HG03571 (cell line): ENCODE measurements around the gene CPN1.
"Not testable (repeated sequence)": the region's sequence is repeated elsewhere in the genome, so short reads cannot be mapped to it uniquely, and the experiment has no call there.

ENCODE experiments used
- ATAC-seq: cut with Tn5 transposase; IDR thresholded peaks from one replicate; pipeline ENCODE4 v1.9.1; 2021; ENCODE audit not compliant: unreplicated experiment

CPN1 gene

DNA sequence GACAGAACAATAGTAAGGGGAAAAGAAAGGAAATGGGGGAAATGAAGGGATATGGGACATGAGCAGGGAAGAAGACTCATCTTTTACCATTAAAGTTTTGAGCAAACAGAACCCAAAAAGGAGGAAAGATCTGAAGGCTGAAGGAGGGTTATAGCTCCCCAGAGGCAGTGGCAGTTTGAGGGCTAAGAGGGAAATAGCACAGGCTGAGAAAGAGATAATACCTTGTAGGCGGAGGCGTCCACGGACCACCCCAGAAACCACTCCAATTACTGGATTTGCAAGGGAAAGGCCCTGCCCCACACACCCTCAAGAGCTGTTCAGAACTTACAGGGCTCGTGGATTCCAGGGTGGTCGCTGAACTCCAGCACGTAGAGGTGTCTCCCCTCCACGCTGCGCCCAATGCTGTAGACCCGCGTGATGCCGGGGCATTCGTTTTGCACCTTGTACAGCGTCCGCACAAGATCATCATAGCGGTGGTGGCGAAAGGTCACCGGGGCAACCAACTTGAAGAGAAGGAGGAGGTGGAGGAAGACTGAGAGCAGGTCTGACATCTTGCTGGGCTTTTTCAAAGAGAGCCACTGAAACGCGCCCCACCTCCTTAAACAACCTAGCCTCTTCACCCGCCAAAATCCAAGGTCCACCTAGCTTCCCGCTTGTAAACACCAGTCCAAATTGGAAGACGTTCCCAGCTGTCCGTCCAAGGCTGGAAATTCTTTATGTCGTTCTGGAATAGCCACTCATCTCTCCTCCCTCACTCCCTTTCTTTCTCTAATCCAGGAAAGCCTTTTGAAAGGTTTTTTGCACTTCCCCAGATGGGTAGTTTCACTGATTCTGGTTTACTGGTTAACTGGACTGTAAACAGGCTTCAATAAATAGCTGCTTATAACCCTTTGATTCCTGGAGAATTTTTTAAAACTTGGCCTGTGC is at the start of gene CPN1:
Gene CPN1, minus strand, starts transcription at position 795 of the 927 bp plus-strand sequence. Its CDS starts 244 bp downstream, at position 551.
- no peak for ATAC-seq

DNA sequence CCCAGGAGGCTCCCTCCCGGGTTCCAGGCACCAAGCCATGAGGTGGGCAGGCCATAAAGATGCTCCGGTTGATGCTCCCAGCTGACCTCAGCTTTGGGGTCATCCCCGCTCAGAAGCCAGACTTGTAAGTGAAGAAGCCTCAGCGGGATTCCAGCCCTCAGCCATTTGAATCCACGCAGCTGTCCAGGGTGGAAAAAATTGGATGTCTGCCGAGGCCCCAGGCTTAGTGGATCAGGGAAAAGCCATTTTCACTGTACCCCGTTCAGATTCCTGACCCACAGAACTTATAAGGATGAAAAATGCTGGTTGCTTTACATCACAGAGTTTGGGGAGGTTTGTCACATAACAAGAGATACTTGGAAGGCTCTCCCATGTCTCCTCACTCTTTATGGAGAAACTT is 49.2 kb upstream of the CPN1 start:
- ATAC-seq = no peak

DNA sequence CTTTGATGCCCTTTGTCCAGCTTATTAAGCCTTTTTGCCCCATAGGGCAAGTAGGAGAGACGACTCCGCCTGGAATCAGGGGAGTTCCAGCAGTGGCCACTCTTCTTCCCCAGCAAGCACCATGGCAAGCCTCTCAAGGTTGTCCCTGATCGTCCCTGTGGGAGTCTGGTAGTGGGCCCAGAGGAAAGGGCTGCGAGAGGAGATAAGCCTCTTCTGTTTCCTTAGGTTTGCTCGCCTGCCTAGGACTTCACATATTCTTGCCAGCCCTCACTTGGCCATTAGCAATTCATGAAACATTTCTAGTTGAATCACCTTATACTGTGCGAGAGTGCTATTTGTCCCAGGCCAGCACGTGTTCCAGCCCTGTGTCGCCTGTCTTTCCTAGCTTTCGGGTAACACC is 47.8 kb upstream of the CPN1 start:
- ATAC-seq = no peak

DNA sequence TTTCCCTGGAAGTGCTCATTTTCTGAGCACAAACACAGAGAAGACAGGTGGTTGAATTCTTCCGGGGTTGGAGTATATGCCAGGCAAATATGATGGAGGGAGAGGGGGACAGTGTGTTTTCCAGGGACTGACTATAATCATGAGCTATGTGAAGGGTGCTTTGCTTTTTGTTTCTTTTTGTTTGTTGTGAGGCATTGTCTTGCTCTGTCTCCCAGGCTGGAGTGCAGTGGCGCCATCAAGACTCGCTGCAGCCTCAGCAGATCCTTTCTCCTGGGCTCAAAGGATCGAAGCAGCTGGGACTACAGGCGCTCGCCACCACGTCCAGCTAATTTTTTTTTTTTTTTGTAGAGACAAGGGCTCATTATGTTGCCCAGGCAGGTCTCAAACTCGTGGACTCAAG is 47.3 kb upstream of the CPN1 start:
- no peak for ATAC-seq

DNA sequence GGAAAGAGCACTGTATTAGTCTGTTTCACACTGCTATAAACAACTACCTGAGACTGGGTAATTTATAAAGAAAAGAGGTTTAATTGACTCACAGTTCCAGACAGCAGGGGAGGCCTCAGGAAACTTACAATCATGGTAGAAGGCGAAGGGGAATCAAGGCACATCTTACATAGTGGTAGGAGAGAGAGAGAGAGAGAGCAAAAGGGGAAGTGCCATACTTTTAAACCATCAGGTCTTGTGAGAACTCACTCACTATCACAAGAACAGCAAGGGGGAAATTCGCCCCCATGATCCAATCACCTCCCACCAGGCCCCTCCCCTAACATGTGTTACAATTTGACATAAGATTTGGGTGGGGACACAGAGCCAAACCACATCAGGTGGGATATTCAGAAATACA is 43.7 kb upstream of the CPN1 start:
- ATAC-seq = not testable (repeated sequence)

DNA sequence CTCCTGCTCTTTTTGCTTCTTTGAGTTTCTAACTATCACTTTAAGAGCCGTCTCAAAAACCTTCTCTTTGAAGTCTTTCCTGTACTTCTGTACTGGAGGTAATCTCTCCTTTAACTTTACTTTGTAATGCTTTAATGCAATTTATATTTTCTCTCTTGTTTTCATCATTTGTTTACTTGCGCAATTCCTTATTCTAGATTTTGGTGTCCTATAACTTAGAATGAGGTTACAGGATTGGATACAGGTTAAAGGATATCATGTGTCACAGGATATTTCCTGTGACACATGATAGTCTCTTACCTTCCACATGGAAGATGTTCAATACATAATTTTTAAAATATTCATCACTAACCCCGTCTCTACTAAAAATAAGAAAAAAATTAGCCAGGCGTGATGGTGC is 42.4 kb upstream of the CPN1 start:
- ATAC-seq = no peak

DNA sequence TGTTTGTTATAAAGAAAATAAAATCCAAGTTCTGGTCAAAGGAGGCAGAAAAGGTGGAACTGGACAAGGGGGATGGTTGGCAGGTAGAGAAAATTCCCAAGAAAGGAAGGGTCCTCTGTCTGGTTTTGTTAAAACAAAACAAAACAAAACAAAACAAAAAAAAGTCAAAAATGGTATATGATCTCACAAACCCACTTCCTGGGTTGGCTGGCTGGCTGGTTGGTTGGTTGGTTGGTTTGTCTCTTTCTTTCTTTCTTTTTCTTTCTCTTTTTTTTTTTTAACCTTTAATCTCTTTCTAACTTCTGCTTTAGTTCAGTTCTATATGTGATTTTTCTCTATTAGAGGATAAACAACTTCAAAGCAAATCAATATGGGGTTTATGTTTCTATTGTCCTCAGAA is 41.1 kb upstream of the CPN1 start:
- ATAC-seq = no peak

DNA sequence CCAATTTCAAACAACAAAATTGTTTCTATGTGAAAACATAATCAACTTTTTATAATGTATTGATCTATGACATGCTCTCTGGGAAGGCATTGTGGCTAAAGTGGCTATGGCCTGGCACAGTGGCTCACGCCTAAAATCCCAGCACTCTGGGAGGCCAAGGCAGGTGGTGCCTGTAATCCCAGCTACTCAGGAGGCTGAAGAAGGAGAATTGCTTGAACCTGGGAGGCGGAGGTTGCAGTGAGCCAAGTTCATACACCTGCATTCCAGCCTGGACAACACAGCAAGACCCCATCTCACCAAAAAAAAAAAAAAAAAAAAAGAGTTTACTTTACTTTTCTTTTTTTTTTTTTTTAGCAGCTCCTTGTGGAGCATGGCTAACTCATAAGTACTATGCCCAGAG is 38.9 kb upstream of the CPN1 start:
- ATAC-seq = no peak

DNA sequence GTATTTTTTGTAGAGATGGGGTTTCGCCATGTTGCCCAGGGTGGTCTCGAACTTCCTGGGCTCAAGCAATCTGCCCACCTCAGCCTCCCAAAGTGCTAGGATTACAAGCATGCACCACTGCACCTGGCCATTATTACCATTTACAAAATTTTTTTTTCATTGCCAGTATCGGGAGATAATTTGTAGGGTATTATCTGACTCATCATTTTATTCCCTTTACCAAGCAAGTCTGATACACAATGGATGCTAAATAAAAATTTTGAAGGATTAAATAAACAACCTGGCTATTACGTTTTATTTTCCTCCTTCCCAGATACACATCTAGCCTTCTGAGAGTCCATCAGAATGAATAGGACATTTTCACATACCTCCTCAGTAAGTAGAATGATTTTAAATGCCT is 38.1 kb upstream of the CPN1 start:
- ATAC-seq = no peak

DNA sequence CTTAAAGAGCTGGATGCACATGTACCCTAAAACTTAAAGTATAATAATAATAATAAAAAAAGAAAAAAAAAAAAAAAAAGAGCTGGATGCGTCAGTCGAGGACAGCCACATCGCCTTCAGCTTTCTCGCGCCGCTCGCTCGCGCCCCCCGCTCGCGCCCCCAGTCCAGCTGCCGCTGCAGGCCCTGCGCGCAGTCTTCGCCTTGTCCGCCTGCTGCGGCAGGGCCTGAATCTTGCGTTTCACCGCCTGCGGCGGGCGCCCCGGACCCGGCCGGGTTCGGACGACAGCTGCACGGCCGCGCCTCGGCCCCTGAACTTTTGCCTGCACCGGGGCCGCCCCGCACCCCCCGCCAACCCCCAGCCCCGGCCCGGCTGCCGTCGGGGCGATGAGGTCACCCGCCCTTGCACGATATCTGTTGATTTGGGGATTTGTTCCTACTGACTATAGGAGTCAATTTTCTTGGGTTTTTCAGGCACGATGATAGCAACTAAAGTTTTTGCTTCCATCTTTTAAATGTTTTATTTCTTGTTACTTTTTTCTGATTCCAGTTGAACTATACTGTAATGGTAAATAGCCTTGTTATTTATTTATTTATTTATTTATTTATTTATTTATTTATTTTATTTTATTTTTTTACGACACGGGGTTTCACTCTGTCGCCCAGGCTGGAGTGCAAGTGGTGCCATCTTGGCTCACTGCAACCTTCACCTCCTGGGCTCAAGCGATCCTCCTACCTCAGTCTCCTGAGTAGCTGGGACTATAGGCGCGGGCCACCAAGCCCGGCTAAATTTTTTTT is 33.5 kb upstream of the CPN1 start:
- no peak for ATAC-seq

DNA sequence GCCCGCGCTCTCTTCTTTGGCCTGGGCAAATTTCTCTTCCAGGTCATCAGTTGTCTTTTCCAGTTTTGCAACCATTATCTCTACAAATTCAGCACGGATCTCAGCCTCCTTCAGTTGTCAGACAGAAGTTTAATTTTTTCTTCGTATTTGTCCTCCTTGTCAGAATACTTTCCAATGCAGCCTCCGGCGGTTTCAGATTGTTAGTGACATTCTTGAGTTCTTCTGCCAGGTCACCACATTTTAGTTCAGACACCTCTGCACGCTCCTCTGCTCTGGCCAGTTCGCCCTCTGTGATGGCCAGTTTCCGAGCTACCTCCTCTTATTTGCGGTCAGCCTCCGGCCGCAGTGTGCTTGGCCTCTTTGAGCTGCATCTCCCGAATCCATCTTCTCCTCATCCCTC is 32.8 kb upstream of the CPN1 start:
- no peak for ATAC-seq

DNA sequence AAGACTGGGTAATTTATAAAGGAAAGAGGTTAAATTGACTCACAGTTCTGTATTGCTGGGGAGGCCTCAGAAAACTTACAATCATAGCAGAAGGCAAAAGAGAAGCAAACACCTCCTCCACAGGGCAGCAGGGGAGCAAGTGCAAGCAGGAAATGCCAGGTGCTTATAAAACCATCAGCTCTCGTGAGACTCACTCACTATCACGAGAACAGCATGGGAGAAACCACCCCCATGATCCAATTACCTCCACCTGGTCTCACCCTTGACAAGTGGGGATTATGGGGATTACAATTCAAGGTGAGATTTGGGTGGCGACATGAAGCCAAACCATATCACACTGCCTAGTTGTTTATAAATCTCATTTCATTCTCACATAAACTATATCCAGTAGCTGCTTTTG is 28.0 kb upstream of the CPN1 start:
- ATAC-seq = no peak

DNA sequence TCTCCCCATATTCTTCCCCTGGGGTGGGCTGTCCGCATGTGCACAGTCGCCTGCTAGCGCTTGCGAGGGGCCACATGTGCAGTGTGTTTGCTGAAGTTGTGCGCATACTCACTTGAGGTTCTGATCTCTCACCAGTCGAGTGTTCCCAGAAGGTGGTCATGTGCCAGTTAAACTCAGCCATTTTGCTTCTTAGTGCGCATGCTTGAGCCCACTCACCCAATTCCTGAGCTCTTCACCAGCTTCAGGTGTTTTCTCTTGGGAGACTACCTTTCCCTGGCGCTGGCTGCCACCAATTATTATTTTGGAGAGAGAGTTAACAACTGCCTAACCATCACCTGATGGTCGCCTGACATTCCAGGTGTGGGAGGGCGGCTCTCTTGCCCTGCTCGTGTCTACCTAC is 25.2 kb upstream of the CPN1 start:
- no peak for ATAC-seq

DNA sequence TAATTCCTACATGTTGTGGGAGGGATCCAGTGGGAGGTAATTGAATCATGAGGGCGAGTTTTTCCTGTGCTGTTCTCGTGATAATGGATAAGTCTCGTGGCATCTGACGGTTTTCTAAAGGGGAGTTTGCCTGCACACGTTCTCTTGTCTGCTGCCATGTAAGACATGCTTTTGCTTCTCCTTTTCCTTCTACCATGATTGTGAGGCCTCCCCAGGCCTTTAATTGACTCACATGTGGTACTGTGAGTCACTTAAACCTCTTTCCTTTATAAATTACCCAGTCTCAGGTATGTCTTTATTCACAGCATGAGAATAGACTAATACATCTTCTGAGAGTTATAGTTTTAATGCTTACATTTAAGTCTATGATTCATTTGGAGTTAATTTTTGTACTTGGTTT is 22.6 kb upstream of the CPN1 start:
- no peak for ATAC-seq

DNA sequence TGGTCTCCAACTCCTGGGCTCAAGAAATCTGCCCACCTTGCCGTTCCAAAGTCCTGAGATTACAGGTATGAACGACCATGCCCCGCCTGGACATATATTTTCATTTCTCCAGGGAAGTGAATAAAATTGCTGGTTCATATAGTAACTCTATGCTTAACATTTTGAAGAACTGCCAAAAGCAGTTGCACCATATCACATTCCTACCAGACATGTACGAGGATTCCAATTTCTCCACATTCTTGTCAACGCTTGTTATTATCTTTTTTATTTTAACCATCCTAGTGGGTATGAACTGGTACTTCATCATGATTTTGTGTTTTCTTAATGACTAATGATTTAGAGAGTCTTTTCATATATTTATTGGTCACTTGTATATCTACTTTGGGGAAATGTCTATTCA is 21.9 kb upstream of the CPN1 start:
- no peak for ATAC-seq

DNA sequence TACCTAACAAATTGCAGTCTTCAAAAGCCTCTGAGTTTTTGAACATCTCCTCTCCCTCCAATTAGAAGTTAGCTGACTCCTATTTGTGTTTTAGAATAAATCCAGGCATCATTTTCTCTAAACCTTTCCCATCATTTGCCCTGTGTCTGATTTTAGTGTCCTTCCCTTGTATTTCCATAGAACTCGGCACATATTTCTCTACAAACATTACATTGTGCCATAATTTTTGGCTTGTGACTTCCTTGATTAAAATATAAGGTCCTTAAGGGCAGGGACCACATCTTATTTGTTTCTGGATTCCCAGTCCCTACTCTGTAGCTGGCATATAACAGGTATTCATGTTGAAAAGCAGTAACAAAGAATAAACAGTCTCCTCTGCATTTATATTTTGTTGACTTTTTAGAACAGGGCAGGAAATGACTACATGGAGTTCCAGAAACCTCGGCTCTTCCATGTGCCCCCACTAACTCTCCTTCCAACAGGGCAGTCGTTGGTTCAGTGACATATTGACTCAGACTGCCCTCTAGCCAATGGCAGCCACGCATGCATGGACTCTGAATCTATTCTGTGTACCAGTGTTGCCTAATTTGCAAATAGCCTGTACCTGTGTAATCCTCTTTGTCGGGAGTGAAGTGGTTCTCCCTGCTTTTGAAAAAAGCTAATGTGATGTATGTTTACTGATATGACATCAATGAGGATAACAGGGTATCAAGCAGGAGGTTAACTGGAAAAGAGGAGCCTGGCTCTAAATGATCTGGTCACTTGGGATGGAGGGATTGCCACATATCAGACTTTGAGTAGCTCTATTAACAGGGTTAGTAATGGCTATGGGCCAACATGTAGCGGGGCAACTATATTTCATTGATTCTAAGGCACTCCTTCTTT is 19.8 kb upstream of the CPN1 start:
- ATAC-seq = no peak

DNA sequence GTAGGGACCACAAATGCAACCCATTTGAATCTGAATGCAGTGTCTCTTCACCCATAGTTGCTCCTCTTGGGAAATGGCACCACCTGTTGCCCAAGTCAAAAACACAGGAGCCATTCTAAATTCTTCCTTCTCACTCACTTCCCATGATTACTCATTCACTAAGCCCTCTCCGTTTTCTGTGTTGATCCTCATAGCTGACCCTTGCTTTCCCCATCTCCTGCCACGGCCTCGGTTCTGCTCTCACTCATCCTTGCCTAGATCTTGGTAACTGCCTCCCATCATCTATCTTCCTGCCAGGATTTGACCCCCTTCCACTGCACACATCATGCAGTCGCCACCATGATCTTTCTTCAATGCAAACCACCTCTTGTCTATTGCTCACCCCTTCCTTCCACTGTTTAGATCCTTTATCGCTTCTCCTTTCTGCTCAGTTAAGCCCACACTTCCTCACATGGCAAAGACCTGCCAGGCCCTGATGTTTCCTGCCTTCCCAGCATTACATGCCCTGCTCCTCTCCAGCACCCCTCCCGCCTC is 19.0 kb upstream of the CPN1 start:
- no peak for ATAC-seq

DNA sequence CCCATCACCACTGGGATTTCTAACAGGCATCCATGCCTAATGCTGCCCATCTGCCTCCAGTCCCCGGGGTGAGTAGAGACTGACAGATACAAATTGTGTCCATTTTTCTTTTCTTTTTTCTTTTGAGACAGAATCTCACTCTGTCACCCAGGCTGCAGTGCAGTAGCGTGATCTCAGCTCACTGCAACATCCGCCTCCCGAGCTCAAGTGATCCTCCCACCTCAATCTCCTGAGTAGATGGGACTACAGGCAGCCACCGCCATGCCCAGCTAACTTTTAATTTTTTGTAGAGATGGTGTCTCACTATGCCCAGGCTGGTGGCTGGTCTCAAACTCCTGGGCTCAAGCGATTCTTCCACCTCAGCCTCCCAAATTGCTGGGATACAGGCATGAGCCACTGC is 7.6 kb upstream of the CPN1 start:
- no peak for ATAC-seq

DNA sequence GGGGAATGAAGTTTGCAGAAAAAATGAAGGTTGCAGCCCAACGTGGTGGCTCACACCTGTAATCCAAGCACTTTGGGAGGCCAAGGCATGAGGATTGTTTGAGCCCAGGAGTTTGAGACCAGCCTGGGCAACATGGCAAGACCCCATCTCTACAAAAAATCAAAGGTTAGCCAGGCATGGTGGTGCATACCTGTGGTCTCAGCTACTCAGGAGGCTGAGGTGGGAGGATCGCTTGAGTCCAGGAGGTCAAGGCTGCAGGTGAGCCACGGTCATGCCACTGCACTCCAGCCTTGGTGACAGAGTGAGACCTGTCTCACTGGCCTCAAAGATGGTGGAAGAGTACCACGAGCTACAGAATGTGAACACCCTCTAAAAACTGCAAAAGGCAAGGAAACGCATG is 5.0 kb upstream of the CPN1 start:
- not testable (repeated sequence) for ATAC-seq

DNA sequence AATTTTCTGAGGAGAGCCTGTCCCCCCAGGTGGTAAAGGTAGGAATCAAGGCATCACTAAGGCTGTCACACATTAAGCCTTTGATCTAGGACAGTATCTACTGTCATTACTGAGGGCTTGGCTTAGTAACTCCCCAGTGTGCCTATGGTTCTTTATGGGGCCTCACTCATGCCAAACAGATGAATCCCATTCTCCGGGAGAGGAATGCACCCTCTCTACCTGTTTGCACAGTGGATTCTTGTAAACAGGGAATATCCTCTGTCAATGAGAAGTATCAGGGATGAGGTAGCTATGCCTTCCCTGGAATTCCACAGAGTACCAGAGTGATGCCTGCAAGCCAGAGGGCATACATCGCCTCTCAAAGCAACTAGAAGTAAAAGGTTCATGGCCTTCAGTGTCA is 3.9 kb upstream of the CPN1 start:
- no peak for ATAC-seq

DNA sequence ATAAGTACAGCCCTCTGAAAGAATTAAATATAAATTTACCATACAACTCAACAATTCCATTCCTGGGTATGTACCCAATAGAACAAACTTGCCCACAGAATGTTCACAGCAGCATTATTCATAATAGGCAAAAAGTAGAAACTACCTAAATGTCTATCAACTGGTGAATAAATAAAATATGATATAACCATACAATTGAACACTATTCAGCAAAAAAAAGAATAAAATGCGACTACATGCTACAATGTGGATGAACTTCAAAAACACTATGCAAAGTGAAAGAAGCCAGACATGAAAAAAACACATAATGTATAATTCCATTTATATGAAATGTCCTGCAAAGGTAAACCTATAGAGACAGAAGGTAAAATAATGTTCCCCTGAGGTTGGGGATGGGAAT is 2.0 kb upstream of the CPN1 start:
- ATAC-seq = no peak
